Measurements from ENCODE around the gene ZNF396. TPM values are rescaled to one million over a fixed set of nuclear protein-coding genes. Genes with fewer than 3 reads are reported as not detected.
A peak's percentile ranks its signal among the peaks of the same experiment; 100 is the strongest.

ZNF396 gene
- polyA plus RNA-seq, 3 donors, result 5.4 to 7.2 (median 7.0) TPM

DNA sequence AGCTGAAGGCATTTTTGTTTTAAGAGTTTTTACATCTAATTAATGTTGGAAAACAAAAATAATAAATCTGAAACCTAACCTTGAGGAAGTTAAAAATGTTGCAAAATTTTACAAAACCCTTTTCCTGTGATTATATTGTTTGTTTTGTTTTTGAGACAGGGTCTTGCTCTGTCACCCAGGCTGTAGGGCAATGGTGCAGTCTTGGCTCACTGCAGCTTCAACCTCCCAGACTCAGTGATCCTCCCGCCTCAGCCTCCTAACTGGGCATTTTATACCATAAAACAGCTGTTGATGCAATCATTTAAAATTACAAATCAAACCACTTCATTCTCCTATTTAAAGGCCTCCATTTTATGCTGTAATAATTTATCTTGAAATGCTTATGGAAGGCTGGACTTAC is 31.2 kb downstream of the ZNF396 start:
- DNase-seq (ENCODE audit: extremely low read depth in 1 of 11, low read depth in 9 of 11, low spot score in 4 of 11), result no peak

DNA sequence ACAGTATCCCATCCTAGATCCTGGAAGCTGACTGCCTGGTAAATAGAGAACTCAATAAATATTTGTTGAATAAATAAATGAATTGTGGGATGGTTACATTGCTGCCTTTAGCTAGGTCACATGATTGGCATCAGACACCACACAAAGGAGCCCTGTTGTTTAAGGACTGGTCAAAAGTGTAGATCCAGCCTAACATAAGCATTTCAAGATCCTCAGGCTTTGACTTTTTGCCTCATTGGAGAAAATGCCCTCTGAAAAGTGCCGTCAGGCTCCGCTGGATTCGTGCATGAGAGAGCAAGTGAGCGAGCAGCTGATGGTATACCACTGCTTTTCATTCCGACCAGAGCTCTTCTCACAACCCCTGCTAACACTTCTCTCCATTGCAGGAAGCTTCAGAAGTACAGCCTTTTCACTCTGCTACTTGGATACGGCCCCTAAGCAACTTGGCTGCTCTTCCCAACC is 31.6 kb downstream of the ZNF396 start:
- DNase-seq (ENCODE audit: extremely low read depth in 1 of 11, low read depth in 9 of 11, low spot score in 4 of 11), result peak in 8 of 11 donors; percentile 38 to 66 (median 46)

DNA sequence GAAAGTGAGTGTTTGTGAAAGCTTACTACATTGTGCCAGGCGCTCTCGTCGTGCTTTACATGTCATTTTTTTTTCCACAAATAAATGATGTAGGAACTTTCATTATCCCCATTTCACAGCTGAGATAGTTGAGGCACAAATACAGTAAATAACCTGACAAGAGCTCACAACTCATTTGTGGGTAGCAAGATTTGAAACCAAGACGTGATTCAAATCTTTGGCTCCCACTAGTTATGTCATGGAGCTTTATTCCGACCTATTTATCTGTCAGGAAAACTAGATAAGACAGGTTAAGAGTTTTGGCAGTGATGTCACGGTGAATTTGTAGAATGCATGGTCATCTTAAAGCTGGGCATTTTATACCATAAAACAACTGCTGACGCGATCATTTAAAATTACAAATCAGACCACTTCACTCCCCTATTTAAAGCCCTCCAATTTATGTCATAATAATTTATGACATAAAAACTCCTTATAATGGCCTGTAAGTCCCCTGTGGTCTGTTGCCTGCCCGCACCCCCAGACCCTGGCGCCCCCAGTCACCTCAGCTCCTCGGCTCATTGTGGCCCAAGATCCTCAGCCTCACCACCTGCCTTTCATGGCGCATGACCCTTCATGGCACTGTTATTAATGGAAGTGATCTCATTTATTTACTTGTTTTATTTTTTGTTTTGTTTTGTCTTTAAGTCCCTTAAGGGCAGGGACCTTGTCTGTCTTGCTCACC is 32.2 kb downstream of the ZNF396 start:
- DNase-seq (ENCODE audit: extremely low read depth in 1 of 11, low read depth in 9 of 11, low spot score in 4 of 11), result peak in 2 of 11 donors; percentile 1 to 27

DNA sequence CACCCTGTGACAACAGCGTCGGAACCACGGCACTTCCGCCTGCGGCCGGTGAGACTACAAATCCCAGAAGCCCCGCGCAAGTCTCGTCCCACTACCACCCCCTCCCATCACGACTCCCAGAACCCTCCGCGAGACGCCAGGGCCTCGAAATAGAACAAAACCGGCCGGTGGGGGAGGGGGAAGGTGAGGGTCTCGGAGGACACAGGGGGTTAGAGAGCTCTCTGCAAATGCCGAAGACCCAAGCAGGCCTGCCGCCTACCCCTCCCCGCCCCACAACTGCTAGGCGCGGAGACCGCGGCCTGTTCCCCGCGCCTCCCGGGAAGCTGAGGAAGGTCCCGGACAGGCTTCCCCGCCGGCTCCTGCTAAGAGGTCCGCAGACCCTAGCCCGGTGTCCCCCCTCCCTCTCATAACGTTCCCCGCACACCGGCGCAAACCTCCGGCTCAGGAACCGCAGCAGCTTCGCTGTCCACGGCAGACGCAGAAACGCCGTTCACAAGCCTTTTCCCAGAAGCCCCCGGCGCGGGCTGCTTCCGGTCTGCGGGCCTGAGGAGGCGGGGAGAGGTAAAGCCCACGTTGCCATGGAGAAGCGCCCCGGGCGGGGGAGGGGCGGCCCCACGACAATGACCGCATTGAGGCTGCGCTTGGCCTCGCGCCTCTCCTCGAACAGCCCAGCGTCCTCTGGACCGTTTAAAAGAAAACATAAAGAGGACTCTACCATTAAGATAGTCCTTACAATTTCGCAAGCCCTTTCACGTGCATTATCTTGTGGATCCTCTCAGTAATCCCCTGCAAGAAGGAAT is 33.0 kb downstream of the ZNF396 start, which contains the start of gene ZNF24:
ZNF24 (minus strand) TSS at position 485 of the 800 bp plus-strand sequence. CDS start 3,770 bp downstream, outside the sequence.
- DNase-seq (ENCODE audit: extremely low read depth in 1 of 11, low read depth in 9 of 11, low spot score in 4 of 11), result peak; percentile 85 to 97 (median 94)

DNA sequence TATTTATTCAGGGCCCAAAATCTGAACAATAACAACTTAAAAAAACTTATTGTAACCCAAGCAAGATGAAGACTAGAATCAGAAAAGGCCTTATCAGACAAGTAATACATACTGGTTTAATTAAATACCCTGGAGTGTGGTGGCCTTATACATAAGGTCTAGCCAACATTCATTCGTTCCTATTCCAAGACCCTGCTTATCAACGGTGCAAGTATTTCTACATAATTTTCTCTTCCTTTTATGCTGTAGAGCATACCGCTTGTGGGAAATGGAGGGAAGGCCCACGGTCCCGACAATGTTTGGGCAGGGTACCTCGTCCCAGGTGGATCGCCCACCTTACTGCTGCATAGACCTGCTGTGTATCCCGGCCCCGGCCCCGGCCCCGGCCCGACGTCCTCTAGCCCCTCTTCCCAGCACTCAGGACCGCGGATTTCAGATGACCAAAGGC is 33.6 kb downstream of the ZNF396 start:
- peak in 1 of 11 donors; percentile 5 for DNase-seq (ENCODE audit: extremely low read depth in 1 of 11, low read depth in 9 of 11, low spot score in 4 of 11)

DNA sequence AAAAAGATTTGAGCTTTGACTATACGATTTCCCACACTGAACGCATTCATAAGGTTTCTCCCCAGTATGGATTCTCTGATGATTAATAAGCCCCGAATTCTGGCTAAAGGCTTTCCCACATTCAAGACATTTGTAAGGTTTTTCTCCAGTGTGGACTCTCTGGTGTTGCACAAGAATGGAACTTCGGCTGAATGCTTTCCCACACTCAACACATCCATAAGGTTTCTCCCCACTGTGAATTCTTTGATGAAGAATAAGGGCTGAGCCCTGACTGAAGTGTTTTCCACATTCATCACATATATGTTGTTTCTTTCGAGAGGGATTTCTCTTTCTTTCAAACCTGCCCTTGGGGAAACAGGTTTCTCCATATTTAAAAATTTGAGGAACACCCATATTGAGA is 39.9 kb downstream of the ZNF396 start:
- no peak for DNase-seq (ENCODE audit: extremely low read depth in 1 of 11, low read depth in 9 of 11, low spot score in 4 of 11)

DNA sequence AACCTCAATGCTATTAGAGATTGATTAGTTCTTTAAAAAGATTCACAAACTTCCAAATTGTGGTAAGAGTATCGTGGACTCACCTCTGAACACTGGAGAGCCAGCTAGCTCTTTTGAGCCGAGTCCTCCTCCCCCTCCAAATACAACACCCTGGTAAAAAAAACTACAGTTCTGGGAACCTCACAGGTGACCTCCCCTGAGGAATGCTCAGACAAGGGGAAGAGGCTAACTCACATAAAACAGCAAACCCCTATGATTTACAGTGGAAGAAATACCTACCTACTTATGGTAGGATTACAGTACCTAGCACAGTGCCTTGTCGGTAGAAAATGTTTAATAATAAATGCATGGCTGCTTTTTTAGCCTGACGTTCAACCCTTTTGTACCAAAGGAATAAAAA is 41.3 kb downstream of the ZNF396 start:
- peak in 1 of 11 donors; percentile 22 for DNase-seq (ENCODE audit: extremely low read depth in 1 of 11, low read depth in 9 of 11, low spot score in 4 of 11)

DNA sequence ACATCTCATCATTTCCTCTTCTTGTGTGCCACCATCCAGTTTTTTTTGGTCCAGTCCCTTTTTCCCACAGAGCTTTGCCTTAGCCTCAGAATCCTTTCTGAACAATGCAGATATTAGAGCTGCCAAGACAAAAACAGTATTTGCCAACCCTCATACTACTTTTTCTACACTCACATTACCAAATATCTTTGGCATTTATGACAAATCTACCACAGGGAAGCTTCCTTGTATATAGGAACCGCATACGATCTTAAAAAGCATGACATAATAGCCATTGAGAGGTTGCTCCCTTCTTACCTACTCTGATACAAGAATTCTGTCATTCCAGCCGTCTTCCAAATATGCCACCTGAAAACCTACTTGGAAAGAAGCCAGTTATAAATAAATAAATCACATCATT is 42.3 kb downstream of the ZNF396 start:
- DNase-seq (ENCODE audit: extremely low read depth in 1 of 11, low read depth in 9 of 11, low spot score in 4 of 11), result no peak

DNA sequence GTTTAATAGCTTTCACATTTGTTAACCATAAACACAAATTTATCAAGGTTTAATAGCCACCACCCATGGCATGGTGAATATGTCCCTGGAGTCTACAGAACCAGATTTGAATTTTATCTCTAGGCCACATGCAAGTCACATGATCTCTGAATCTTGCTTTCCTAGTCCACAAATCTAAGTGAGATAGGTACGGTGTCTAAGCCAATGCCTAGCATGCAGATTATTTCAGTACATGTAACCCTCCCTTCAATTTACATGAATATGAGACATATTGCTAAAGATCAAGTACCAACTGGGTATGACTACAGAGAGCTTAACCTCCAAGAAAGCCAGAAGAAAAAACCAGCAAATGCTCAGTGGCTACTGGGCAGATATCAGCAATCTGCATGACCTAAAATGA is 42.9 kb downstream of the ZNF396 start:
- DNase-seq (ENCODE audit: extremely low read depth in 1 of 11, low read depth in 9 of 11, low spot score in 4 of 11), result no peak

DNA sequence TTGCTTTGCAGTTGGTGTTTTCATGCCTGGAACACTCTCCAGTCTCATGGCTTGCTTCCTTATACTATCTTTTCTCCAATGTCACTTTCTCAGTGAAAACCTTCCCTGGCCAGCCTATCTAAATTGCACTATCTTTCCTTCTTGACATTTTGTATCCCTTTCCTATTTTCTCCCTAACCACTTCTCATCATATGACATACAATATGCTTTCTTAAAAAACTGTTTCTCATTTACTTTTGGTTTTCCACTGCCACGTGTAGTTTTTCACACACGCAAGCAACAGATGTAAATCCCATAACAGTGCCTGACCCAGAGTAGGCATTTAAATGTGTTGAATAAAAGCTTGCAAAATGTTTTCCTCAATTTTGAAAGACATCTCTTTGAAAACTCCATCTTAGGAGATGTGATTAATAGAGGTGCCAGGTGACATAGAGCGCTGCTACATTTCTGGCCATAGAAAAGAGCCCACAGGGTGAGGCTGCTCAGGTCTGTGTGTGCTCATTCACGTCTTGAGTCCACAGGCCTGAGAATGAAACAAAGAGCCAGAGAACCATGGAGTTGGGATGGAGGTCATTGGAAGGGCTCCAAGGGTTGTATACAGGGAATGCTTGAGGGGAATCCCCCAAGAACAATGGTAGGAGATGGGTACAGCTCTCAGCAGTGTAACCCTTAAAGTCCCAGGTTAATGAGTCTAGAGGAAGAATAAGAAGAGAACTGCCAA is 45.6 kb downstream of the ZNF396 start:
- no peak for DNase-seq (ENCODE audit: extremely low read depth in 1 of 11, low read depth in 9 of 11, low spot score in 4 of 11)

DNA sequence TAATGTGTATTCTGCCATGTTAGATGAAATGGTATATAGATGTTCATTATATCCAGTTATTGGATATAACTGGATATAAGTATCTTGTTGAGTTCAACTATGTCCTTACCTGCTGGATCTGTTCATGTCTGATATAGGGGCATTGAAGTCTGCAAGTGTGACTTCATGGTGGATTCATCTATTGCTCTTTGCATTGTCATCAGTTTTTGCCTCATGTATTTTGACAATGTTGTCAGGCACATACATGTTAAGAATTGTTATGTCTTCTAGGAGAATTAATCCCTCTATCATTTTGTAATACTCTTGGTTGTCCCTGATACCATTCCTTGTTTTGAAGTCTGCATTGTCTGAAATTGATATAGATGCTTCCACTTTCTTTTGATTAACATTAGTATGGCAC is 48.3 kb downstream of the ZNF396 start:
- no peak for DNase-seq (ENCODE audit: extremely low read depth in 1 of 11, low read depth in 9 of 11, low spot score in 4 of 11)

DNA sequence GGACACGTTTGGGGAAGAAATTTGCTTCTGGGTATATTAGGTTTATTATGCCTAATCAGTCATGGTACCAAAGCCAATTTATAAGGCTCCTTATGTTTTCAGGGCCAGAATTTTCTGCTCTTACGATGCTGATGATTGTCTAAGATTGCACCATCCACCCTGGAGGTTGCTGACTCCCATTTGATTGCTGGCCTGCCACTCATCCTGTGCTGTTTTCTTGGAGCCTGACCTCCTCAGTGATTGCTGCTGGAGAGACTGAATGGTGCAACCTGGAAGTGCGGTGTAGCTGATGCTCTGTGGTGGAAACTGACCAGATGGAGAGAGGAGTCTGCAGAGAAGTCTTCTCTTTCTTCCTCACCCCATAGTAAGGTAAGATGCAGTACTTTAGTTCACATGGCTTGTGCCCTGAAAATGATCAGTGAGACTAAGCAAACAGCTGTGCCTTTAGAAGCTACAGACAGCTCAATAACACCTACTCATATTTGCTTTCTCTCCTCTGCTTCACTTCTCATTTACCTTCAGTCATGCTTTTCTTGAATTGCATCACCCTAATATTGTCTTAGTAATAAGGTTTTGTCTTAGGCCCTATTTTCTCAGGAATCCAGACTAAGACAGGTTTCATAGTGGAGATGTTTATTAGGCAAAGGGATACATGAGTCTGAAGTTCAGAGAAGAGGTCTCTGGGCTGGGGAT is 50.3 kb downstream of the ZNF396 start:
- no peak for DNase-seq (ENCODE audit: extremely low read depth in 1 of 11, low read depth in 9 of 11, low spot score in 4 of 11)

DNA sequence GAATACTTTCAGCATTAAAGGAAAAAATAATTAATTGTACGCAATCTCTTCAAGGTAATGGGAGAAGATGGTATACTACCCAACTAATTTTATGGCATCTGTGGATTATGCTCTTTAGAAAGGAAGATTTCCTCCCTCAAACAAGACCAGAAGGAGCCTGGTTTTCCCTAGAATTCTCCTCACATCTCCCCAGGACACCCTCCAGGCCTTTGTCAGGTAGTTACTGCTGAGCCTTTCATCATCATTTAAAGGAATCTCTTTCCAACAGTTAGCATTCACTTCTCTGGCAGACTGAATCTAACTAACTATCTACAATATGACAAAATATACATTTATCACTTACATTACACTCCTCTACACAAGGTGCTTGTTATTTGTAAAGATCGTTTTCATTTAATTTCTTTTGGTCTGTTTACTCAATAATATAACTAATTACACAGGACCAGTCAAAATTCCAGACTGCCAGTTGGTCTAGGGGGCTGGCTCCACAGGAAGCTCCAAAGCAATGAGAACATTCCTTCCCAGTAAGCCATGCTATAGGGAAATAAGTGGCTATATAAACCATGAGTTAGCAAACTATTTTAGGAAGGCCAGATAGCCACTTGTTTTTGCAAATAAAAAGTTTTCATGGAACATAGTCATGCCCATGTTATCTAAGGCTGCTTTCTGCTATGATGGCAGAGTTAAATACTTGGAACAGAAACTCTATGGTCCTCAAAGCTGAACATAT is 52.0 kb downstream of the ZNF396 start:
- DNase-seq (ENCODE audit: extremely low read depth in 1 of 11, low read depth in 9 of 11, low spot score in 4 of 11), result no peak

DNA sequence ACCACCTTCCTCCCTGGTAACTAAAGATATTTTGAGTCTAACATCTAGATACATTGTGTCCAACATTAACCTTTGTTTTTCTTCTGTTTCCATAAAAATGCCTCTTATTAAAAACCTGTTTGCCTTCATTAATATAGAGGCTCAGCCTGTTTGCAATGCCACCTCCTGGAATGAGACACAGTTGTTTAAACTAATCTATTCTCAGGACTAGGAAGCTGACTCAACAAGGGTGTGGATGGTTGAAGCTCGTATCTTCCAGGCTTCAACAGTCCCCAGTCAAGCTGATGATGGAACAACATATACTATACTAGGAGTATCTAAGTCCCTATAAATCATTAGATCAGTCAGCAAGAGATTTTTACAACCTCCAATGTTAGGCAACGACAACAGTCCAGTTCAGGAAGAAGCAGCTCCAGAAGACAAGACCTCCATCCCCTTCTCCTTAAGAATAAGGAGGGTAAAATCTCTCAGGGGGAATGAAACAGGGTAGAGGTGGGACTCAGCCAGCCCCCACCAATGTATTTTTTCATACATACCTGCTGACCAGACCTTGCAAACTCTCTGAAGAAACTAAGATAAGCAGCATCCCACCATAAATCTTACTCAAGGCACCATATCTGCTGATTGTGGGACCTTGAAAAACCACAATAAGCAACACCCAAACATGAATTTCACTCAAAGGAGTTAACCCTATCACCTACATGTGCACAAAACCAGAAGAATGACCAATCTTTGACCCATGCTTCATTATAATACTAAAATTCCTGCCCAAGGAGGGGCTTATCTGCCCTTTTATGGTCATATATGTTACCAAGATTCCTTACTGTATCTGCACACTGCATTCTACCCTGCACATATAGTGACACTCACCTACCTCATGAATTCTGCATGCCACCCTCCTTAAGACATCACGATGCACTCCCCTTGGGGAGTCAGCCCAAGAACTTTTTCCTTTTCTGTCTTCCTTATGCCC is 54.4 kb downstream of the ZNF396 start:
- DNase-seq (ENCODE audit: extremely low read depth in 1 of 11, low read depth in 9 of 11, low spot score in 4 of 11), result no peak
